GM18526 (cell line): ENCODE measurements around the gene MEGF9.

Source experiments
- POLR2A ChIP-seq: IDR thresholded peaks from 3 replicates; pipeline ENCODE4 v1.6.1; 2011; ENCODE audit not compliant: insufficient read length; ENCODE audit errors: extremely low read depth

MEGF9 gene

DNA sequence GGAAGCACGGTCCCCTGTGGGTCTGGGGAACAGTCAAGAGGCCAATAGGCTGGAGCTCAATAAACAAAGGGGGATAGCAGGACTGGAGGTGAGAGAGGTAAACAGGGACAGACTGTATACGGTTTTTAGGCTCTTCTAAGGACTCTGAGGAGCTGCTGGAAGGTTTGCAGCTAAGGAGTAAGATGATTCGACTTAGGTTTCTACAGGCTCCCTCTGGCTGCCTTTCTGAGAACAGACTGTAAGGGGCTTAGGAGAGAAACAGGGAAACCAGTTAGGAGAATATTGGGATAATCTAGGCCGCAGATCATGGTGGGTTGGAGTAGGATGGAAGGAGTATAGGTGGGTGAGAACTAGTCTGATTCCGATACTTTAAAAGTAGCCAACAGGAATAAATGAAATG lies 144.7 kb downstream of the MEGF9 start:
- no peak for TF ChIP-seq POLR2A

GRCh38 chr9:120568816-120569215 lies 145.5 kb downstream of the MEGF9 start:
- no peak for TF ChIP-seq POLR2A

GRCh38 chr9:120567874-120568273 lies 146.4 kb downstream of the MEGF9 start:
- TF ChIP-seq POLR2A, result no peak

- no peak for TF ChIP-seq POLR2A
Measured at GRCh38 chr9:120567081-120567480, 147.2 kb downstream of the MEGF9 start.

GRCh38 chr9:120564589-120564988 lies 149.7 kb downstream of the MEGF9 start:
- no peak for TF ChIP-seq POLR2A

DNA sequence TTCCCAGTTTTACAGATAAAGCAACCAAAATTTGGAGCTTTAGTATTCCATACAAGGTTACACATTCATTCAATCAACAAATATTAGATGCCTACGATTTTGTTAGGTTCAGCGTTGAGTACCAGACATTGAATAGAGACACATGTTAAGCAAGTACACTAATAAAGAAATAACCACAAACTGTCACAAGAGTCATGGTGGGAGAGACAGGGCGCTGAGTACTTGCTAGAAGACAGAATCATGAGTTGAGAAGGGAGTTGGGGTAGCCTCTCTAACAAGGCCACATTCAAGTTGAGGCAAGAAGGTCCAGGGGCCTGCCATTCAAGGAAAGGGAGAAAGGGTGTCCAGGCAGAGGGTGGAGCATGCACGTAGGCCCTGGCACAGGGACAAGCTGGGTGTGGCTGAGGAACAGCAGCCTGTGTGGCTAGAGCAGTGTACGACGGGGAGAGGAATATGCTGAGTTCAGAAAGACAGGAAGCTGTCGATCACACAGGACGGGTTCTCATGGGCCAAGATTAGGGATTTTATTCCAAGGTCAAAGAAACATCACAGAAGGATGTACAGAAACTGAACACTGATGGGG lies 151.3 kb downstream of the MEGF9 start:
- no peak for TF ChIP-seq POLR2A

GRCh38 chr9:120561709-120562108 lies 152.6 kb downstream of the MEGF9 start:
- TF ChIP-seq POLR2A, result no peak

- no peak for TF ChIP-seq POLR2A
Measured at GRCh38 chr9:120559546-120559945, 154.7 kb downstream of the MEGF9 start.

DNA sequence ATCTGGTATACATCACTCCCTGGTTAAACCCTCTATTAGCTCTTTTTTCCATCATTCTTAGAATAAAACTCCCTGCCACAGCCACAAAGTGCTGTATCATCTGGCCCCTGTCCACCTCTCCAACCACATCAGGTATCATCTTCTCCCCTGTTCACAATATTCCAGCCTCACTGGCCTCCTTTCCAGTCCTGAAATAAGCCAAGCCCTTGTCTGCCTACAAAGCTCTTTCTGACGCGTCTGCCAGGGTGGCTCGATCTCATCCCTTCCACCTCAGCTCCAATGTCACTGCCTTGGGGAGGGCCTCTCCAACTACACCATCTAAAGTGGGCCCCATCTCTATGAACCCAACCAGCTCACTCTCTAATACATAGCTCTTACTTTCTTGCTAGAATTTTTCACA lies 155.8 kb downstream of the MEGF9 start:
- TF ChIP-seq POLR2A, result no peak

DNA sequence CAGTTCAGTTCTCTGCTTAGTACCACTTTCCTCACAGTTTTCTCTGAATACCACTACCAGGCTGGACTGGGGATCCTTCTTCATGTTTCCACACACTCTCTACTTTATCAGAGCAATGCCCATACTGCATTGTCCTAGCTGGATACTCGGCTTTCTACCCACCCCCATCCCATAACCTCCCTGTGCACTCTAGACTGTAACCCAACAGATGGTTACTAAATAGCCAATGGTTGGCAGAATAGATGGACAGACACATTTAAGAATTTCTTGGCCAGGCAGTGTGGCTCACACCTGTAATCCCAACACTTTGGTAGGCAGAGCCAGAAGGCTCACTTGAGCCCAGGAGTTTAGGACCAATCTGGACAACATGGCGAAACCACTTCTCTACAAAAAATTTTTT lies 157.1 kb downstream of the MEGF9 start:
- TF ChIP-seq POLR2A, result no peak

- TF ChIP-seq POLR2A, result no peak
Measured at GRCh38 chr9:120556775-120557174, 157.5 kb downstream of the MEGF9 start.

DNA sequence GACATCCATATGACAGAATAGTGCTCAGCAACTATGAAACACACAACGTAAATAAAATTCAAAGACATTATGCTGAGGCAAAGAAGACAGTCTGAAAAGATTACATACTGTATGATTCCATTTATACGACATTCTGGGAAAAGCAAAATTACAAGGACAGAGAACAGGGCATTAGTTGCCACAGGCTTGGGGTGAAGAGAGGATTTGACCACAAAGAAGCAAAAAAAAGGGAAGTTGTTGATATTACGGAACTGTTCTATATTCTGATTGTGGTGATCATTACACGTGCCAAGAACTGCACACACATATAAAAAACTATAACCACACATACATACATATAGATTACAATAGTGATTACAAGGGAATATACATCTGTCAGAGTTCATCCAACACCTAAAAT lies 158.4 kb downstream of the MEGF9 start:
- no peak for TF ChIP-seq POLR2A
